ENCODE data around the gene DMD. TPM values are rescaled to one million over a fixed set of nuclear protein-coding genes. Genes with fewer than 3 reads are reported as not detected.

DMD gene
- polyA plus RNA-seq, 1 donor from 2014 or later: 21.6 TPM

GRCh38 chrX:33086886-33087285, 124.5 kb downstream of the DMD start:
- Histone ChIP-seq H2AFZ (ENCODE audit: low read depth, low read length) (no peak overlapping the region), H3K27me3 (ENCODE audit: insufficient read depth, low read depth, low read length) (no peaks in the 10 kb centered on the region), H3K36me3 (ENCODE audit: insufficient read depth, low read length) (no peaks in the 10 kb centered on the region), H4K20me1 (ENCODE audit: insufficient read depth) (no peaks in the 10 kb centered on the region), H3F3A (ENCODE audit: insufficient read depth, low read length, poor library complexity, severe bottlenecking) (no peaks in the 10 kb centered on the region), H3K27ac (ENCODE audit: low read length) (no peak overlapping the region), H3K9ac (ENCODE audit: low read length) (no peak overlapping the region), H3K9me3 (ENCODE audit: low read length) (no peaks in the 10 kb centered on the region), H3K9me2 (ENCODE audit: insufficient read depth, low read length) (no peaks in the 10 kb centered on the region), H3K4me3 (ENCODE audit: low read length) (no peak overlapping the region), H3K4me2 (ENCODE audit: low read length) (no peak overlapping the region), H3K79me2 (replicated peaks; ENCODE audit: insufficient read depth, low read length) (no peaks in the 10 kb centered on the region)
- no peak for TF ChIP-seq POLR2AphosphoS5 (IDR thresholded peaks at IDR 0.05)
- TF ChIP-seq MXI1 (conservative IDR thresholded peaks at IDR 0.05; ENCODE audit: poor library complexity, severe bottlenecking): no peak
- no peak for TF ChIP-seq RAD21 (conservative IDR thresholded peaks at IDR 0.05)
- TF ChIP-seq TAF1 (IDR thresholded peaks at IDR 0.05; ENCODE audit: low read depth): no peak
- TF ChIP-seq SMC3 (conservative IDR thresholded peaks at IDR 0.05; ENCODE audit: poor library complexity): no peak
- no peak for TF ChIP-seq EZH2 (IDR thresholded peaks at IDR 0.05; ENCODE audit: borderline replicate concordance, insufficient read depth, low read length, poor library complexity, severe bottlenecking)
- TF ChIP-seq EP300 (conservative IDR thresholded peaks at IDR 0.05; ENCODE audit: poor library complexity, severe bottlenecking): no peak
- no peak for TF ChIP-seq REST (IDR thresholded peaks at IDR 0.05; ENCODE audit: borderline replicate concordance)
- no peak for TF ChIP-seq CTCF (IDR thresholded peaks at IDR 0.05; ENCODE audit: poor library complexity, severe bottlenecking)

GRCh38 chrX:33082371-33082770, 129.0 kb downstream of the DMD start:
- no peaks in the 10 kb centered on the region for H3K79me2 ChIP-seq (replicated peaks; ENCODE audit: insufficient read depth, low read length)

More at GRCh38 chrX:33082371-33082770, 129.0 kb downstream of the DMD start:
- Histone ChIP-seq H3K36me3 (ENCODE audit: insufficient read depth, low read length) (no peaks in the 10 kb centered on the region), H3F3A (ENCODE audit: insufficient read depth, low read length, poor library complexity, severe bottlenecking) (no peaks in the 10 kb centered on the region), H3K9me3 (ENCODE audit: low read length) (no peaks in the 10 kb centered on the region), H3K4me2 (ENCODE audit: low read length) (no peak overlapping the region), H2AFZ (ENCODE audit: low read depth, low read length) (no peak overlapping the region), H3K27ac (ENCODE audit: low read length) (no peak overlapping the region), H4K20me1 (ENCODE audit: insufficient read depth) (no peaks in the 10 kb centered on the region), H3K4me3 (ENCODE audit: low read length) (no peak overlapping the region), H3K9me2 (ENCODE audit: insufficient read depth, low read length) (no peaks in the 10 kb centered on the region), H3K9ac (ENCODE audit: low read length) (no peak overlapping the region), H3K27me3 (ENCODE audit: insufficient read depth, low read depth, low read length) (no peaks in the 10 kb centered on the region)
- no peak for TF ChIP-seq CTCF (IDR thresholded peaks at IDR 0.05; ENCODE audit: poor library complexity, severe bottlenecking)
- TF ChIP-seq EP300 (conservative IDR thresholded peaks at IDR 0.05; ENCODE audit: poor library complexity, severe bottlenecking): no peak
- TF ChIP-seq MXI1 (conservative IDR thresholded peaks at IDR 0.05; ENCODE audit: poor library complexity, severe bottlenecking): no peak
- TF ChIP-seq POLR2AphosphoS5 (IDR thresholded peaks at IDR 0.05): no peak
- TF ChIP-seq REST (IDR thresholded peaks at IDR 0.05; ENCODE audit: borderline replicate concordance): no peak
- no peak for TF ChIP-seq TAF1 (IDR thresholded peaks at IDR 0.05; ENCODE audit: low read depth)
- TF ChIP-seq SMC3 (conservative IDR thresholded peaks at IDR 0.05; ENCODE audit: poor library complexity): no peak
- TF ChIP-seq EZH2 (IDR thresholded peaks at IDR 0.05; ENCODE audit: borderline replicate concordance, insufficient read depth, low read length, poor library complexity, severe bottlenecking): no peak
- no peak for TF ChIP-seq RAD21 (conservative IDR thresholded peaks at IDR 0.05)
